ENCODE data around the gene GPATCH8. TPM values are rescaled to one million over a fixed set of nuclear protein-coding genes. Genes with fewer than 3 reads are reported as not detected.

The GPATCH8 gene
- total RNA-seq, 1 experiment from 2014 or later: 51.5 TPM

DNA sequence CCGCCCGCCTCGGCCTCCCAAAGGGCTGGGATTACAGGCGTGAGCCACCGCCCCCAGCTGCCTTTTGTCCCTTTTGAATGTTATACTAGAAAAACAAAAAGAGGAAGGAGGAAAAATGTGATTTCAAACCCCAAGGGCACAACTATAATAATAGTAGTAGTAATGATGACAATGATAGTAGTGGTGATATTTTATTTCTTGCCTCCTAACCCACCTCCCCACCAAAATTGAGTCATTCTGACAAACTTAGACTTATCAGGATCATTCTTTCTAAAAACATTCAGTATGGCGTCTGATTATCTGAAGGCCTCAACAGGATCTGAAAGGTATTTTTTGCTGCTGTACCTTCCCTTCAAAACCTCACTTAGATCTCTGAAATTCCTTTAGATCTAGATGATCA lies 13.6 kb downstream of the GPATCH8 start:
- Histone ChIP-seq H2BK20ac (ENCODE audit: low read depth, low read length, poor library complexity, severe bottlenecking) (no peak overlapping the region), H2BK120ac (ENCODE audit: low read depth, low read length, poor library complexity, severe bottlenecking) (no peak overlapping the region), H3K56ac (ENCODE audit: insufficient read length, low read depth, low read length) (no peak overlapping the region), H3K9ac (ENCODE audit: extremely low read depth, insufficient read length, low read length) (no peak overlapping the region), H3K27ac (ENCODE audit: insufficient read length, low read depth, low read length) (no peak overlapping the region), H3K79me2 (ENCODE audit: insufficient read depth, low read length) (peaks cover 28% of the 10 kb centered on the region; the same call in 1 of the 2 replicates), H2BK5ac (ENCODE audit: insufficient read length, low read length) (no peak overlapping the region), H3K14ac (ENCODE audit: insufficient read depth, low read length) (no peak overlapping the region), H3K4me2 (ENCODE audit: insufficient read depth, insufficient read length, low read length) (no peak overlapping the region), H3K23ac (ENCODE audit: insufficient read length, low read depth, low read length) (no peak overlapping the region), H2AK5ac (ENCODE audit: insufficient read length, low read length) (no peak overlapping the region), H2BK12ac (ENCODE audit: insufficient read length, low read depth, low read length) (no peak overlapping the region), H3K27me3 (ENCODE audit: insufficient read depth, low read length) (no peaks in the 10 kb centered on the region), H3K79me1 (ENCODE audit: insufficient read depth, low read depth, low read length, poor library complexity, severe bottlenecking) (peaks cover 17% of the 10 kb centered on the region), H4K8ac (replicated peaks; ENCODE audit: insufficient read length, low read depth, low read length) (no peak overlapping the region), H4K20me1 (ENCODE audit: control insufficient read depth, insufficient read depth, insufficient read length) (no peaks in the 10 kb centered on the region), H3K9me3 (ENCODE audit: control insufficient read depth, low read depth, low read length) (no peaks in the 10 kb centered on the region), H3K18ac (ENCODE audit: insufficient read length, low read depth, low read length) (no peak overlapping the region), H3K4me1 (ENCODE audit: insufficient read depth, low read length) (no peaks in the 10 kb centered on the region), H2AFZ (ENCODE audit: low read length) (no peak overlapping the region), H3K4ac (ENCODE audit: low read depth, low read length) (no peak overlapping the region), H4K91ac (ENCODE audit: insufficient read length, low read depth, low read length) (no peak overlapping the region), H3T11ph (ENCODE audit: low read length) (no peak overlapping the region), H4K5ac (ENCODE audit: insufficient read length, low read depth, low read length) (no peak overlapping the region), H2BK15ac (ENCODE audit: low read depth, low read length) (no peak overlapping the region), H3K23me2 (ENCODE audit: insufficient read length, low read depth, low read length, poor library complexity, severe bottlenecking) (no peaks in the 10 kb centered on the region)
- peaks cover 17 to 39% (median 17%) of the 10 kb centered on the region in 3 experiments; a peak in 6 of 7 replicates for H3K36me3 Mint-ChIP-seq (ENCODE audit: insufficient read depth in 1 of 3, low read depth in 3 of 3)
- no peak overlapping the region for H3K27ac Mint-ChIP-seq
- H3K4me1 Mint-ChIP-seq: peaks cover 10 to 11% of the 10 kb centered on the region in 2 experiments
- DNase-seq: no peak
- TF ChIP-seq, protein P1, sequence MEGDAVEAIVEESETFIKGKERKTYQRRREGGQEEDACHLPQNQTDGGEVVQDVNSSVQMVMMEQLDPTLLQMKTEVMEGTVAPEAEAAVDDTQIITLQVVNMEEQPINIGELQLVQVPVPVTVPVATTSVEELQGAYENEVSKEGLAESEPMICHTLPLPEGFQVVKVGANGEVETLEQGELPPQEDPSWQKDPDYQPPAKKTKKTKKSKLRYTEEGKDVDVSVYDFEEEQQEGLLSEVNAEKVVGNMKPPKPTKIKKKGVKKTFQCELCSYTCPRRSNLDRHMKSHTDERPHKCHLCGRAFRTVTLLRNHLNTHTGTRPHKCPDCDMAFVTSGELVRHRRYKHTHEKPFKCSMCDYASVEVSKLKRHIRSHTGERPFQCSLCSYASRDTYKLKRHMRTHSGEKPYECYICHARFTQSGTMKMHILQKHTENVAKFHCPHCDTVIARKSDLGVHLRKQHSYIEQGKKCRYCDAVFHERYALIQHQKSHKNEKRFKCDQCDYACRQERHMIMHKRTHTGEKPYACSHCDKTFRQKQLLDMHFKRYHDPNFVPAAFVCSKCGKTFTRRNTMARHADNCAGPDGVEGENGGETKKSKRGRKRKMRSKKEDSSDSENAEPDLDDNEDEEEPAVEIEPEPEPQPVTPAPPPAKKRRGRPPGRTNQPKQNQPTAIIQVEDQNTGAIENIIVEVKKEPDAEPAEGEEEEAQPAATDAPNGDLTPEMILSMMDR (conservative IDR thresholded peaks at IDR 0.05): no peak
- no peaks in the 10 kb centered on the region for H3K27me3 Mint-ChIP-seq (ENCODE audit: low read depth)
- whole genome bisulfite sequencing (ENCODE audit: extremely low coverage, insufficient read length, low lambda C conversion rate): no CpG with 5 or more reads among the region's 6 CpGs
- H3K9me3 Mint-ChIP-seq: no peaks in the 10 kb centered on the region; a peak in 1 of 5 replicates
- H3K4me3 Mint-ChIP-seq: no peak overlapping the region
